K562 (cell line): Measurements from ENCODE around the gene INHBE. TPM values are rescaled to one million over a fixed set of nuclear protein-coding genes. Genes with fewer than 3 reads are reported as not detected.

Experiments used
- ATAC-seq: fragments of 200-7000 bp; cut with Tn5 transposase; 3 replicates; pipeline ENCODE4 v1.9.1; 2020; ENCODE audit warnings: moderate library complexity
- BruUV-seq: library from RNA; stranded (reverse); fragments of 400-500 nt; replicated peaks from 2 replicates; lab custom pipeline; 2021; lab: Mats Ljungman, UMichigan
- CTCF ChIA-PET: fragments of 300-600 bp; formaldehyde crosslinking; extraction: SDS; loops from one replicate; lab custom pipeline; 2021; ENCODE audit warnings: low intra/inter-chr PET ratio; lab: Yijun Ruan, JAX
- POLR2A ChIA-PET: fragments of 300-600, 350-650 bp; sonication (Branson Sonifier 250); formaldehyde crosslinking; extraction: SDS; loops from one replicate; lab custom pipeline; 2021; ENCODE audit warnings: antibody characterized with exemption, inconsistent platforms; lab: Yijun Ruan, JAX
- DNase-seq, 4 experiments: peaks; one replicate each; pipeline versions ENCODE4 v3.0.0 to v3.0.0-alpha.2; 2011 to 2018; ENCODE audit warnings: low spot score in 3 of 4, mixed read lengths in 3 of 4; ENCODE audit errors: extremely low read depth in 1 of 4
- FAIRE-seq: peaks from 2 replicates; lab custom pipeline; 2011; peaks lifted over from hg19 to GRCh38; lab: Jason Lieb, UNC
- H2AFZ ChIP-seq: 2 replicates; pipeline ENCODE4 v1.6.0; 2011; ENCODE audit warnings: low read depth, low read length, control low read depth, inconsistent platforms
- H3K27ac ChIP-seq: fragments of 200-600 bp; 3 replicates; pipeline ENCODE4 v1.8.0; 2011; ENCODE audit warnings: low read depth, mild to moderate bottlenecking, control low read depth, inconsistent platforms, low read length, moderate library complexity, mixed read lengths; ENCODE audit errors: extremely low read depth
- H3K27me3 ChIP-seq, 2 experiments: fragments of 300-600 bp in 1 of 2; 2 replicates in 1 of 2; 3 replicates in 1 of 2; pipeline versions ENCODE4 v1.6.0 to v1.8.0; 2011; ENCODE audit warnings: inconsistent platforms in 2 of 2, low read length in 2 of 2, mild to moderate bottlenecking in 1 of 2, mixed read lengths in 1 of 2, moderate library complexity in 1 of 2; ENCODE audit not compliant: control insufficient read depth in 2 of 2, insufficient read depth in 2 of 2
- H3K36me3 ChIP-seq: fragments of 300-600 bp; 3 replicates; pipeline ENCODE4 v1.8.0; 2011; ENCODE audit warnings: mild to moderate bottlenecking, low read length, inconsistent platforms; ENCODE audit not compliant: control insufficient read depth, insufficient read depth
- H3K4me1 ChIP-seq, 2 experiments: fragments of 200-600 bp in 1 of 2; replicated peaks in 1 of 2; 2 replicates in 1 of 2; 3 replicates in 1 of 2; pipeline versions ENCODE4 v1.5.1 to v1.8.0; 2011; ENCODE audit warnings: inconsistent platforms in 2 of 2, low read length in 2 of 2, mild to moderate bottlenecking in 1 of 2, mixed read lengths in 1 of 2, moderate library complexity in 1 of 2; ENCODE audit not compliant: control insufficient read depth in 2 of 2, insufficient read depth in 2 of 2
- H3K4me2 ChIP-seq: 2 replicates; pipeline ENCODE4 v1.6.1; 2011; ENCODE audit warnings: low read length, control low read depth, inconsistent platforms, mixed read lengths; ENCODE audit not compliant: insufficient read depth
- H3K4me3 ChIP-seq: fragments of 200-600 bp; sonication (generic), shearing (Covaris generic); 2 replicates; pipeline ENCODE4 v1.5.1; 2016; ENCODE audit warnings: control low read depth, inconsistent platforms
- H3K79me2 ChIP-seq: fragments of 200-600 bp; 3 replicates; pipeline ENCODE4 v1.8.0; 2011; ENCODE audit warnings: low read length, inconsistent platforms; ENCODE audit not compliant: control insufficient read depth, insufficient read depth
- H3K9ac ChIP-seq, 2 experiments: 2 replicates each; pipeline versions ENCODE4 v1.6.0 to v1.6.1; 2011; ENCODE audit warnings: low read depth in 2 of 2, low read length in 2 of 2, control low read depth in 1 of 2, inconsistent platforms in 1 of 2, mild to moderate bottlenecking in 1 of 2, mixed read lengths in 1 of 2; ENCODE audit not compliant: insufficient read depth in 1 of 2
- H3K9me1 ChIP-seq: one replicate; pipeline ENCODE4 v1.6.0; 2011; ENCODE audit warnings: inconsistent platforms, mild to moderate bottlenecking, low read length, moderate library complexity; ENCODE audit not compliant: control insufficient read depth, insufficient read depth
- H3K9me3 ChIP-seq: replicated peaks from 2 replicates; pipeline ENCODE4 v1.5.1; 2011; ENCODE audit warnings: low read depth, low read length, inconsistent platforms; ENCODE audit not compliant: control insufficient read depth, insufficient read depth
- H4K20me1 ChIP-seq: replicated peaks from 2 replicates; pipeline ENCODE4 v1.6.1; 2011; ENCODE audit warnings: low read length, inconsistent platforms, mixed read lengths; ENCODE audit not compliant: control insufficient read depth, insufficient read depth
- MAZ ChIP-seq, 2 experiments: fragments of 450-650 bp in 1 of 2; sonication (generic) in 1 of 2; formaldehyde crosslinking; IDR thresholded peaks in 1 of 2; conservative IDR thresholded peaks in 1 of 2; 2 replicates each; pipeline versions ENCODE4 v1.4.0 to v1.5.0; 2020; ENCODE audit warnings: mild to moderate bottlenecking in 1 of 2, missing genetic modification reagents in 1 of 2
- MYNN ChIP-seq, 2 experiments: sonication (generic); formaldehyde crosslinking in 1 of 2; IDR thresholded peaks; 2 replicates each; pipeline versions ENCODE4 v1.5.0 to v1.6.1; 2016 to 2020; ENCODE audit warnings: antibody characterized with exemption in 1 of 2, missing genetic modification reagents in 1 of 2
- ZNF395 ChIP-seq: fragments of 200-800 bp; sonication (Bioruptor generic); IDR thresholded peaks from 2 replicates; pipeline ENCODE4 v1.6.1; 2017; ENCODE audit warnings: missing genetic modification characterization, missing compliant biosample characterization
- ZNF740 ChIP-seq, 3 experiments: fragments of 200-800 bp in 1 of 3; sonication (Bioruptor generic) in 1 of 3; sonication (generic) in 1 of 3; formaldehyde crosslinking in 1 of 3; IDR thresholded peaks; 2 replicates each; pipeline versions ENCODE4 v1.6.1 to v1.8.0; 2016 to 2022; ENCODE audit warnings: mild to moderate bottlenecking in 2 of 3, missing compliant biosample characterization in 2 of 3, missing genetic modification characterization in 2 of 3, missing genetic modification reagents in 1 of 3
- WGBS: fragments of 100-300 bp; shearing (Covaris generic); methylation state at CpG from one replicate; pipeline ENCODE4 v1.1.6; 2016; ENCODE audit warnings: low coverage, mixed read lengths; ENCODE audit not compliant: insufficient coverage; ENCODE audit errors: missing lambda C conversion rate; 5-methylcytosine and 5-hydroxymethylcytosine counted together
- in situ Hi-C: fragments of 300-500 bp; cut with MboI; formaldehyde crosslinking; loops from 4 replicates; pipeline ENCODE4 v1.15.0; 2018; ENCODE audit warnings: inconsistent platforms, mixed read lengths
- intact Hi-C: fragments of 100-400 bp; cut with micrococcal nuclease; formaldehyde crosslinking; loops from 2 replicates; pipeline ENCODE4 v1.14.2; 2022
- polyA plus RNA-seq, 8 experiments: library from polyadenylated mRNA; depleted of rRNA in 4 of 8; stranded (reverse) in 5 of 8; unstranded in 3 of 8; fragments of >200 nt; fragmentation: Nextera tagmentation in 2 of 8; fragmentation: Illumina TruSeq in 1 of 8; extraction: Ambion mirVana in 2 of 8; extraction: Trizol in 1 of 8; gene quantifications; 2 replicates each; pipeline versions ENCODE4 v1.2.1 to v1.2.3, GENCODE V29; 2011 to 2014; ENCODE audit warnings: inconsistent platforms in 1 of 8, missing spikeins in 1 of 8
- total RNA-seq, 7 experiments: library from RNA; depleted of rRNA in 6 of 7; stranded (reverse); fragments of >200 nt in 6 of 7; fragmentation: Illumina TruSeq in 2 of 7; extraction: Trizol in 2 of 7; gene quantifications; 2 replicates each; pipeline versions ENCODE4 v1.2.1 to v1.2.3, GENCODE V29; 2011 to 2021; ENCODE audit warnings: low replicate concordance in 1 of 7

INHBE gene
- total and polyA plus RNA-seq, 9 of the 15 experiments (the other 6 are each of a cell fraction or from before 2014, with no cell fraction given): 0.94 to 9.9 (median 7.3) TPM

GRCh38 chr12:57476993-57477709 is 22.0 kb downstream of the INHBE start:
- BruUV-seq: TSS peak; percentile 65
- ChIA-PET CTCF (no interaction called here), POLR2A (interaction anchor here (0.6 to 1.0 kb wide), 4 partner anchors 41 to 249 kb away, joined by 3 to 5 read pairs (median 4); partner anchors contain the start of gene DDIT3)
- H3K27ac ChIP-seq: peak overlapping the region; percentile 61; the same call in 2 of the 3 replicates
- H3K27me3 ChIP-seq: peaks cover 0 to 4% of the 10 kb centered on the region in 2 experiments; a peak in 1 of 5 replicates
- TF ChIP-seq MAZ (CRISPR knock-in tag; conservative IDR thresholded peaks at IDR 0.05 in 1 of 2, IDR thresholded peaks at IDR 0.05 in 1 of 2): 0 out of 4 replicates have a peak, but pooled peaks of 1 of the 2 experiments have one; percentile 2
- TF ChIP-seq ZNF740 (CRISPR knock-in tag; IDR thresholded peaks at IDR 0.05): 0 out of 2 replicates have a peak, but pooled peaks have one; percentile 4
- 0 out of 4 replicates have a peak, but pooled peaks of 1 of the 2 experiments have one; percentile 9 for TF ChIP-seq ZNF740 (tag; IDR thresholded peaks at IDR 0.05)
- no peak for TF ChIP-seq ZNF395
- TF ChIP-seq MYNN (IDR thresholded peaks at IDR 0.05): no peak
- TF ChIP-seq MYNN (CRISPR knock-in tag; IDR thresholded peaks at IDR 0.05): no peak
- in situ Hi-C loops (no loop called here), intact Hi-C loops (no loop called here)
- no peak for DNase-seq
- H3K9me1 ChIP-seq: no peaks in the 10 kb centered on the region
- no peaks in the 10 kb centered on the region for H3K36me3 ChIP-seq
- H2AFZ ChIP-seq: peak overlapping the region; percentile 93
- peaks cover 39 to 51% of the 10 kb centered on the region in 2 experiments for H3K4me1 ChIP-seq
- no peak overlapping the region for H3K4me2 ChIP-seq
- FAIRE-seq: no peak
- WGBS: 87% methylated on average over 10 of the region's 15 CpGs
- H3K4me3 ChIP-seq: no peak overlapping the region
- H4K20me1 ChIP-seq: no peaks in the 10 kb centered on the region
- H3K79me2 ChIP-seq: no peaks in the 10 kb centered on the region
- H3K9ac ChIP-seq: peak overlapping the region; percentile 47 to 60; a peak in 3 of 4 replicates
- ATAC-seq: no peak
- H3K9me3 ChIP-seq: no peaks in the 10 kb centered on the region
